GM18517 (cell line): ENCODE measurements around the gene GPR31.
"Not testable (repeated sequence)": the region's sequence is repeated elsewhere in the genome, so short reads cannot be mapped to it uniquely, and the experiment has no call there.

Experiments
- ATAC-seq: cut with Tn5 transposase; IDR thresholded peaks from one replicate; pipeline ENCODE4 v1.9.1; 2021; ENCODE audit warnings: mild to moderate bottlenecking, moderate library complexity; ENCODE audit not compliant: unreplicated experiment

The GPR31 gene

GRCh38 chr6:167157863-167158262 lies at the start of gene GPR31:
Gene GPR31, minus strand, starts transcription at chr6:167157980. Its CDS starts 149 bp downstream, at chr6:167157831.
- ATAC-seq, result no peak

- no peak for ATAC-seq
Measured at GRCh38 chr6:167207527-167207926, 49.7 kb upstream of the GPR31 start.

- ATAC-seq, result not testable (repeated sequence)
Measured at GRCh38 chr6:167205316-167205715, 47.5 kb upstream of the GPR31 start.

GRCh38 chr6:167204059-167204348 lies 46.2 kb upstream of the GPR31 start:
- ATAC-seq, result not testable (repeated sequence)

- ATAC-seq, result not testable (repeated sequence)
Measured at GRCh38 chr6:167203261-167204058, 45.7 kb upstream of the GPR31 start.

GRCh38 chr6:167202613-167203012 lies 44.8 kb upstream of the GPR31 start:
- not testable (repeated sequence) for ATAC-seq

- ATAC-seq, result no peak
Measured at GRCh38 chr6:167200806-167201205, 43.0 kb upstream of the GPR31 start.

- not testable (repeated sequence) for ATAC-seq
Measured at GRCh38 chr6:167195941-167196610, 38.3 kb upstream of the GPR31 start.

GRCh38 chr6:167193515-167194125 lies 35.8 kb upstream of the GPR31 start:
- ATAC-seq, result not testable (repeated sequence)

GRCh38 chr6:167191043-167191583 lies 33.3 kb upstream of the GPR31 start:
- not testable (repeated sequence) for ATAC-seq

GRCh38 chr6:167187275-167187674 lies 29.5 kb upstream of the GPR31 start:
- not testable (repeated sequence) for ATAC-seq

GRCh38 chr6:167185101-167185500 lies 27.3 kb upstream of the GPR31 start:
- ATAC-seq, result not testable (repeated sequence)

GRCh38 chr6:167182913-167183314 lies 25.1 kb upstream of the GPR31 start:
- not testable (repeated sequence) for ATAC-seq

- not testable (repeated sequence) for ATAC-seq
Measured at GRCh38 chr6:167181351-167181750, 23.6 kb upstream of the GPR31 start.

GRCh38 chr6:167180086-167180485 lies 22.3 kb upstream of the GPR31 start:
- not testable (repeated sequence) for ATAC-seq

- not testable (repeated sequence) for ATAC-seq
Measured at GRCh38 chr6:167178896-167179655, 21.3 kb upstream of the GPR31 start.

- not testable (repeated sequence) for ATAC-seq
Measured at GRCh38 chr6:167177271-167177670, 19.5 kb upstream of the GPR31 start.

- ATAC-seq, result not testable (repeated sequence)
Measured at GRCh38 chr6:167172011-167172410, 14.2 kb upstream of the GPR31 start.

GRCh38 chr6:167171300-167171699 lies 13.5 kb upstream of the GPR31 start:
- not testable (repeated sequence) for ATAC-seq

- ATAC-seq, result not testable (repeated sequence)
Measured at GRCh38 chr6:167169867-167170266, 12.1 kb upstream of the GPR31 start.

- ATAC-seq, result not testable (repeated sequence)
Measured at GRCh38 chr6:167168296-167168695, 10.5 kb upstream of the GPR31 start.
